AG10803 (cell line): ENCODE results near the gene NDUFA12.
"Not testable (repeated sequence)": the region's sequence is repeated elsewhere in the genome, so short reads cannot be mapped to it uniquely, and the experiment has no call there.

Experiments used
- DNase-seq: peaks from one replicate; pipeline ENCODE4 v3.0.0; 2010; ENCODE audit warnings: low read depth
- H3K4me3 ChIP-seq: 2 replicates; pipeline ENCODE4 v1.5.1; 2011; ENCODE audit warnings: mild to moderate bottlenecking, low read length, control low read depth
- TF ChIP-seq, protein P1 (sequence below): conservative IDR thresholded peaks from 2 replicates; pipeline ENCODE4 v1.5.1; 2011; ENCODE audit warnings: mild to moderate bottlenecking, low read length, control low read depth, inconsistent platforms

The NDUFA12 gene

DNA sequence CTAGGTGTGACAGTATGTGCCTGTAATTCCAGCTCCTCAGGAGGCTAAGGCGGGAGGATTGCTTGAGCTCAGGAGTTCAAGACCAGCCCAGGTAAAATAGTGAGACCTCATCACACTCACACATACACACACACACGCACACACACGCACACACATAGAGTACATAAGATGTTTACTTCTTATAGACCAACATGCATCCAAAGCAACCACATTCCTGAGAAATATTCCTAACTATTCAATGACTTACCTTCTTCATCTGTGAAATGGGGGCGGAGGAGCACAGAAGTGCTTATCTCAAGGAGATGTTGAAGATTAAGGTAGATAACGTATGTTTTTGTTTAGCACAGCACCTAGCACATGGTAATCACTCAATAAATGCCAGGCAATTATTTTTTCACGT, 6.4 kb downstream of the NDUFA12 start:
- H3K4me3 ChIP-seq, result no peak overlapping the region

GRCh38 chr12:94994312-94994711, 9.2 kb downstream of the NDUFA12 start:
- TF ChIP-seq, protein P1, sequence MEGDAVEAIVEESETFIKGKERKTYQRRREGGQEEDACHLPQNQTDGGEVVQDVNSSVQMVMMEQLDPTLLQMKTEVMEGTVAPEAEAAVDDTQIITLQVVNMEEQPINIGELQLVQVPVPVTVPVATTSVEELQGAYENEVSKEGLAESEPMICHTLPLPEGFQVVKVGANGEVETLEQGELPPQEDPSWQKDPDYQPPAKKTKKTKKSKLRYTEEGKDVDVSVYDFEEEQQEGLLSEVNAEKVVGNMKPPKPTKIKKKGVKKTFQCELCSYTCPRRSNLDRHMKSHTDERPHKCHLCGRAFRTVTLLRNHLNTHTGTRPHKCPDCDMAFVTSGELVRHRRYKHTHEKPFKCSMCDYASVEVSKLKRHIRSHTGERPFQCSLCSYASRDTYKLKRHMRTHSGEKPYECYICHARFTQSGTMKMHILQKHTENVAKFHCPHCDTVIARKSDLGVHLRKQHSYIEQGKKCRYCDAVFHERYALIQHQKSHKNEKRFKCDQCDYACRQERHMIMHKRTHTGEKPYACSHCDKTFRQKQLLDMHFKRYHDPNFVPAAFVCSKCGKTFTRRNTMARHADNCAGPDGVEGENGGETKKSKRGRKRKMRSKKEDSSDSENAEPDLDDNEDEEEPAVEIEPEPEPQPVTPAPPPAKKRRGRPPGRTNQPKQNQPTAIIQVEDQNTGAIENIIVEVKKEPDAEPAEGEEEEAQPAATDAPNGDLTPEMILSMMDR, result no peak
- DNase-seq, result peak; percentile 56
- no peak overlapping the region for H3K4me3 ChIP-seq

More for the DNA sequence above, 6.4 kb downstream of the NDUFA12 start:
- DNase-seq, result no peak
- TF ChIP-seq, protein P1, result no peak

GRCh38 chr12:94993855-94994254, 9.6 kb downstream of the NDUFA12 start:
- H3K4me3 ChIP-seq, DNase-seq: not testable (repeated sequence)

DNA sequence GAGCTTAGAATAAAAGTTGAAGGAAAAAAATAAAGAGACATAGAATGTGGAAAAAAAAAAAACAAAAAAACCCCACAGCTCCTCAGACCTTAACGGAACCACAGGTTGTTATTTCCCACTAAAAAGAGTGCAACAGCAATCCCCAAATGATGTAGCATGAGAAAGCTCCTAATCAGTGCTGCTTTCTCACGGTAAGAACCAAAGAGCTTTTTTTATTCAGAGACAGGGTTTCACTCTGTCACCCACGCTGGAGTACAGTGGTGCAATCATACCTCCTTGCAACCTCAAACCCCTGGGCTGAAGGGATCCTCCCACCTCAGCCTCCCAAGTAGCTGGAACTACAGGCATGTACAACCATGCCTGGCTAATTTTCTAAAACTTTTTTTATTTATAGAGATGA, 13.3 kb downstream of the NDUFA12 start:
- TF ChIP-seq, protein P1, result no peak
- no peak for DNase-seq

GRCh38 chr12:94988471-94988870, 15.0 kb downstream of the NDUFA12 start:
- TF ChIP-seq, protein P1, result no peak
- no peak for DNase-seq
- no peak overlapping the region for H3K4me3 ChIP-seq

More for the DNA sequence above, 13.3 kb downstream of the NDUFA12 start:
- H3K4me3 ChIP-seq, result no peak overlapping the region

- TF ChIP-seq, protein P1, result no peak
- H3K4me3 ChIP-seq, result no peak overlapping the region
- no peak for DNase-seq
Measured at GRCh38 chr12:94987801-94988200, 15.7 kb downstream of the NDUFA12 start.

DNA sequence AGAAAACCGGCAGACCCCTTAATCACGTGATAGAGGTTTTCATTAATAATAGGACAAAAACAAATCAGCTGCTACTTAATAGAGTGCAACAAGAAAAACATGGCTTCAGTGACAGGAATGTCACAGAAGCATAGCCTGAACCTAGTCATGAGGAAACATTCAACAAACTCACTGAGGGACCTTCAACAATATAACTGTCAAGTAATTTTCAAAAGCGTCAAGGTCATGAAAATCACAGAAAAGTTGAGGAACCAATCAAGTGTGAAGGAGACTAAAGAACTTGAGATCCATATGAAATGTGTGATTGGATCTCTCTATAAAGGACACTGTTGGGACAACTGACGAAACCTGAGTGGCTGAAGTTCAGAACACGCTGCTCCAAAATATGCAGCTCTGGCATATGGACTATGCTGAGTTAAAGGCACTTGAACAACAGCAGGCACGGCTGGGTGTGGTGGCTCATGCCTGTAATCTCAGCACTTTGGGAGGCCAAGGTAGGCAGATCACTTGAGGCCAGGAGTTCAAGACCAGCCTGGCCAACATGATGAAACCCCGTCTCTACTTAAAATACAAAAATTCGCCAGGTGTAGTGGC, 16.3 kb downstream of the NDUFA12 start:
- H3K4me3 ChIP-seq, result no peak overlapping the region
- no peak for DNase-seq
- TF ChIP-seq, protein P1, result no peak

GRCh38 chr12:94985099-94985498, 18.4 kb downstream of the NDUFA12 start:
- not testable (repeated sequence) for DNase-seq

More at GRCh38 chr12:94985099-94985498, 18.4 kb downstream of the NDUFA12 start:
- not testable (repeated sequence) for H3K4me3 ChIP-seq
